CD4-positive, alpha-beta T cell treated with Interleukin-12 subunit alpha and Interleukin-12 subunit beta, for 1 hour (primary cell): ENCODE results near the gene F11R.
"Not testable (repeated sequence)": the region's sequence is repeated elsewhere in the genome, so short reads cannot be mapped to it uniquely, and the experiment has no call there.

ENCODE experiments used
- DNase-seq: peaks from one replicate; pipeline ENCODE4 v3.0.0-alpha.2; 2020

F11R gene

GRCh38 chr1:161039546-161039945 lies 18.6 kb upstream of the F11R start:
- DNase-seq, result no peak

GRCh38 chr1:161039154-161039545 lies 18.2 kb upstream of the F11R start:
- no peak for DNase-seq

- DNase-seq, result peak; percentile 90
Measured at GRCh38 chr1:161038523-161039153, 17.7 kb upstream of the F11R start, which contains the start of gene TSTD1. Gene TSTD1, minus strand, starts transcription at chr1:161038964. Its CDS starts 75 bp downstream, at chr1:161038889.

GRCh38 chr1:161037661-161038522 lies 16.9 kb upstream of the F11R start:
- DNase-seq, result no peak

GRCh38 chr1:161033751-161034150 lies 12.8 kb upstream of the F11R start:
- DNase-seq, result no peak

GRCh38 chr1:161032409-161032808 lies 11.5 kb upstream of the F11R start:
- no peak for DNase-seq

- DNase-seq, result no peak
Measured at GRCh38 chr1:161031874-161032273, 10.9 kb upstream of the F11R start.

GRCh38 chr1:161029466-161029865 lies 8.5 kb upstream of the F11R start:
- not testable (repeated sequence) for DNase-seq

GRCh38 chr1:161026954-161027353 lies 6.0 kb upstream of the F11R start:
- not testable (repeated sequence) for DNase-seq

GRCh38 chr1:161022432-161022831 lies 1.5 kb upstream of the F11R start:
- not testable (repeated sequence) for DNase-seq

- DNase-seq, result no peak
Measured at GRCh38 chr1:161021970-161022353, 1.0 kb upstream of the F11R start.

GRCh38 chr1:161021165-161021969 lies 415 bp upstream of the F11R start:
- peak; percentile 95 for DNase-seq

- DNase-seq, result no peak
Measured at GRCh38 chr1:161019751-161020495, 1.0 kb downstream of the F11R start.

GRCh38 chr1:161019111-161019660 lies 1.8 kb downstream of the F11R start:
- not testable (repeated sequence) for DNase-seq

GRCh38 chr1:161018631-161018930 lies 2.4 kb downstream of the F11R start:
- no peak for DNase-seq

- DNase-seq, result no peak
Measured at GRCh38 chr1:161017756-161018630, 3.0 kb downstream of the F11R start.

- not testable (repeated sequence) for DNase-seq
Measured at GRCh38 chr1:161017181-161017580, 3.8 kb downstream of the F11R start.

- DNase-seq, result not testable (repeated sequence)
Measured at GRCh38 chr1:161016683-161017082, 4.3 kb downstream of the F11R start.

- peak; percentile 78 for DNase-seq
Measured at GRCh38 chr1:161013488-161014230, 7.3 kb downstream of the F11R start.

GRCh38 chr1:161013131-161013487 lies 7.8 kb downstream of the F11R start:
- DNase-seq, result no peak

GRCh38 chr1:161012420-161012819 lies 8.5 kb downstream of the F11R start:
- no peak for DNase-seq
